SKM-1 treated with dmso at 0.1 percent for 144 hours (cell line): Measurements from ENCODE around the gene DRAP1.
"Not testable (repeated sequence)": the region's sequence is repeated elsewhere in the genome, so short reads cannot be mapped to it uniquely, and the experiment has no call there.

Source experiments
- DNase-seq: peaks from one replicate; lab custom pipeline; 2025; ENCODE audit not compliant: unreplicated experiment; lab: John Stamatoyannopoulos, UW

DRAP1 gene

DNA sequence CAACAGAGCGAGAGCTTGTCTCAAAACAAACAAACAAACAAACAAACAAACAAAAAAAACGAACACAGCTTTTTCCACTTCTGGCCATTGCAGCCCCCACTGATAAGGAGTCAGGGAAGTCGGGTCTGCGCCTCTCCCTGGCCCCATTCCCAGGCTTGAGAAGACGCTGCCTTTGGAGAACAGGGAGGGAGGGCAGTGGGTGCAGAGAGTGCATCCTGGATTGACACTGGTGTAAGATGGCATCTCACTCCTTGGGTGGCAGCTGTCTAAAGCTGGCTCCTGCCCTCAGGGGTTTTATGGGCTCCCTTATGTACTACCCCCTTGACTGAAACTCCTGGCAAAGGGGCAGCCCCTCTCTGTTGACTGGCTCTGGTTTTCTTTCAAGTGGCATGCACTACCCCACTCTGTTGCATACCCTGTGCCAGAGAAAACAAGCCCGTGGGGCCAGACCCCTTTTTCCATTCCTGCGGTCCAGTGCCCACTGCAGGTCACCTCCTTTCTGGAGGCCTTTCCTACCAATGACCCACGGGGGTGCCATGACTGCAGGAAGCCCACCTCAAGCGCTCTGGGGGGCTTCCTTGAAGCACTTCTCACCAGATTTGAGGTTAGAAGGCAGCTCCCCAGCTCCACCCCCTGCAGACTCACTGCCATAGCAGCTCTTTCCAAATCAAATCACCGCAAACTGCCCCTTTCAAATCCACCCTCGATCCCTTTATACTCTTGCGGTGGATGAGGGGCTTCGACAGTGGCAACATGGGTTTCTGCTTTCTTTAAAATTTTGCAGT lies 12.7 kb downstream of the DRAP1 start:
- DNase-seq, result no peak

DNA sequence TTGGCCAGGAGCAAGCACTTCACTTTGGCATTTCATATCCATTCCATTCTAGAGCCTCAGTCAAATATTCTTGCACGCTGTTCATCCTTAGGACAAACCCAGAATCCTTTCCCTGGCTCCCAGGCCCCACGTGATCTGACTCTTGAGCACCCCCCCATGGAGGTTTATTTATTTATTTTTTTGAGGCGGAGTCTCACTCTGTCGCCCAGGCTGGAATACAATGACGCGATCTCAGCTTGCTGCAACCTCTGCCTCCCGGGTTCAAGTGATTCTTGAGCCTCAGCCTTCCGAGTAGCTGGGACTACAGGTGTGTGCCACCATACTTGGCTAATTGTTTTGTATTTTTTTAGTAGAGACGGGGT lies 13.3 kb downstream of the DRAP1 start:
- no peak for DNase-seq

DNA sequence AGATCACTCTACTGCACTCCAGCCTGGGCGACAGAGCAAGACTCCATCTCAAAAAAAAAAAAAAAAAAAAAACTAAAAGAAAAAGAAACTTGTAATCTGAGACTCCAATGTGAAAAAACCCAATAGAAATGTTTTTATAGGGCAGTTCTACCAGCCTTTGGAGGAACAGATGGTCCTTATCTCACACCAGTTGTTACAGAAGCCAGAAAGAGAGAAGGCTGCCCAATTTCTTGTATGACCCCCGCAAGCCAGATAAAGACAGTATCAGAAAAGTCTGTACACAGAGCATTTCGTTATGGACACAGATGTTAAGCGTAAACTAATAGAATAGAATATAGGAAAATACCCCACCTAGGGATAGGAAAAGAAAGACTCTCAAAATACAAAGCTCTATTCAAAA lies 14.8 kb downstream of the DRAP1 start:
- no peak for DNase-seq

DNA sequence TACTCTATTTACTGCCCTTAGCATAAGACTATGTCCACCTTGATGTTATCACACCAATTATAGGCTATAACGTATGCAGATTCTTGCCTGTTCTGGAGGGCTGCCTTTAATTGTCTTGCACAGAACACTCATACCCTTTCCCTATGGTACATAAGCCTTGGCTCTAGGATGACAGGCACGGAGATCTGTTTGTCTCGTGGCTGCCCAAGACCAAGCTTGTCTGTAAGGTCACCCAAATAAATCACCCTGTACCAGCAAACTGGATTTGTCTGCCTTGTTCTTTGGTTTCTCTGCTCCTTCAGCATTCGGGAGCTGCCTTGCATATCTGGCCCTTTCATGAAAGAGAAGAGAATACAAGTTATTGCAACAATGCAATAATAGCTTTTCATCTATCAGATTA lies 18.5 kb downstream of the DRAP1 start:
- no peak for DNase-seq

DNA sequence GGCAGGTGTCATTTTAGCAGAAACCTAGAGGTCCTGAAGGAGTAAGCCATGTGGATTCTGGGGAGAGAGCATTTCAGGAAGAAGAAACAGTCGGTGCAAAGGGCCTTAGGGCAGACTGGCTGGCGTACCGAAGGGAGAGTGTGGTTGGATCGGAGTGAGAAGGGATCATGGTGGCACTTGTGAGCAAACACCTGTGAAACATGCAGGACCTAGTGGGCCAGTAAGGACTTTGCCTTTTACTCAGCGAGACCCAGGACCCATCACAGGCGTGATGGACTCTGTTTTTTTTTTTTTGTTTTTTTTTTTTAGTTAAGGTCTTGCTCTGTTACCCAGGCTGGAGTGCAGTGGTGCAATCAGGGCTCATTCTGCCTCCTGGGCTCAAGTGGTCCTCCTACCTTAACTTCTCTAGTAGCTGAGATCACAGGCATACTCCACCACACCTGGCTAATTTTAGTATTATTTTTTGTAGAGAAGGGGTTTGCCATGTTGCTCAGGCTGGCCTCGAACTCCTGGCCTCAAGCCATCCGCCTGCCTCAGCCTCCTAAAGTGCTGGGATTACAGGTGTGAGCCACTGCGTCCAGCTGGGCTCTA lies 22.6 kb downstream of the DRAP1 start:
- no peak for DNase-seq

DNA sequence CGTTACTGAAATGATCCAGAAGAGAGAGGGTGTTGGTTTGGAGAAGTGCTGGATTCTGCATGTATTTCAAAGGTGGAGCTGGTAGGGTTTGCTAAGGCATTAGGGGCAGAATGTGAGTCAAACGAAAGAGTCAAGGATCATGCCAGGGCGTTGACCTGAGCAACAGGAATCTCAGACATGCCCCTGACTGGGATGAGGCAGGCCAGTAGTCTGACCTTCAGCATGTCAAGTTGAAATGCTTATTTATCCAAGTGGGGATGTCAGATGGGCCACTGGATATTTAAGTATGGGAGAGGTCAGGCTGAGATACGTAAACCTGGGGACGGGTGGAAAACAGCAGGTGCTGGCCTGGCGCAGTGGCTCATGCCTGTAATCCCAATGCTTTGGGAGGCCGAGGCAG lies 23.3 kb downstream of the DRAP1 start:
- no peak for DNase-seq

DNA sequence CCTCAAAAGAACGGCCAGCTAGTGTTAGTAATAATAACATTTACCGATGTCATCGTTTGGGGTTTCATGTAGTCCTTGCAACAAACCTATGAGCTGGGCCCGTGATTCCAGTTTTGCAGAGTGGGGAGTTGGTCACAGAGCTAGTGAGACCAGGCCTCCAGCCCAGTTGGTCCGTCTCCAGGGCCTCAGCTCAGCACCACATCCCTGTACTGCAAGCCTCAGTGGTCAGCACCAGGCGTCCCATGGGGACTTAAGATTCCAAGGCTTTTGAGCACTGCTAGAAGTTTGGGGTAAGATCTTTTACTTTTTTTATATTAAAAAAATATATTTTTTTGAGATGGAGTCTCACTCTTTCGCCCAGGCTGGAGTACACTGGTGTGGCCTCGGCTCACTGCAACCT lies 25.0 kb downstream of the DRAP1 start:
- no peak for DNase-seq

DNA sequence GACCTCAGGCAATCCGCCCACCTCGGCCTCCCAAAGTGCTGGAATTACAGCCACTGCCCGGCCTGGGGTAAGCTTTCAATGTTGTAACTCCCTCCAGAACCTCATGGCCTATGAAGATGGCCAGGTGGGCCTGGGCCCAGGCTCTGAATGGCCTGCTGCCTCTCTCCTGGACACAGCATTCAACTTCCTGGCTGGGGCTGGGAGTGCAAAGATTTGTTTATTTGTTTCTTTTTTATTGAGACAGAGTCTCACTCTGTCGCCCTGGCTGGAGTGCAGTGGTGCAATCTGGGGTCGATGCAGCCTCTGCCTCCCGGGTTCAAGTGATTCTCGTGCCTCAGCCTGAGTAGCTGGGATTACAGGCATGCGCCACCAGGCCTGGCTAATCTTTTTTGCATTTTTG lies 25.5 kb downstream of the DRAP1 start:
- DNase-seq, result no peak

DNA sequence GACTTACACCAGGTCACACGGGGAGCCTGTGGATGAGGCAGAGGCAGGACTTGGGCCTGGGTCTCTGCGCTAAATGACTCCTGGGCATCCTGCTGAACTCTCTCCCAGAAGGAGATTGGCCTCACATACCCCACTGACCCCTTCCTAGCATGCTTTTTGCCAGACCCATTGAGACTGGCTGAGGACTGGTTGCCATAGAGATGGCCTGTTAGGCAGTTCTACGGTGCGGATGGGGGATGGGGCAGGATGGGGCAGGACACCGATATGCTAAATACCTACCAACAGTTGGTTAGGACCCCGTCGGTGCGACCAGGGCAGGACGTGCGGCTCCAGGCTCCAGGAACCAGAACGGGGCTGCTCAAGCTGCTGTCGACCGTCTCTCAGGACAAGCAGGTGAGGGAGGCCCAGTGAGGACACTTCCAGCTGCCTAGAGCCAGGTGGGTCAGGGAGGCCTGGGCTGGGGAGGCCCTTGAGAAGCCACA lies 26.2 kb downstream of the DRAP1 start, which contains the start of gene TSGA10IP:
Gene TSGA10IP (plus strand): TSS at position 51 of the 482 bp plus-strand sequence. CDS start 196 bp downstream, at position 247.
- DNase-seq, result no peak

DNA sequence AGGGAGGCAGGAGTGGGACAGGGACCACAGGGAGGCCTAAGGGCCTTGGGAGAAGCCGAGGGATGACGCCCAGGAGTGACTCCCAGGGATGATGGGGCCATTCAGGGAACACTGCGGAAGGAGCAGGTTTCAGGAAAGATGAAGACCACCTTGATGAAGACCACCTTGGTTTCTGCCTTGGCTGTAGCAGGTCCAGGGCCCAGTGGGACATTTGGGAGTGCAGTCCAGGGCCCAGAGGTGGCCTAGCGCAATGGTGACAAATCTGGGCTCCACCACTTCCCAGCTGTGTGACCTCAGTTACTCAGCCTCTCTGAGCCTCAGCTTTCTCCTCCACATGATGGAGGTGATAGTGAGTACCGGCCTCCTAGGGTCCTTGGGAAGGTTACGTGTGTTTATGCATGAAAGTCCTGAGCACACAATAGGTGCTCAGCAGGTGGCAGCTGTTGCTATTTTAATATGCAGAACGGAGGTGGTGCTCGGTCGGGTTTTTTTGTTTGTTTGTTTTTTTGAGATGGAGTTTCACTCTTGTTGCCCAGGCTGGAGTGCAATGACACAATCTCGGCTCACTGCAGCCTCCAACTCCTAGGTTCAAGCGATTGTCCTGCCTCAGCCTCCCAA lies 26.8 kb downstream of the DRAP1 start:
- DNase-seq, result no peak

DNA sequence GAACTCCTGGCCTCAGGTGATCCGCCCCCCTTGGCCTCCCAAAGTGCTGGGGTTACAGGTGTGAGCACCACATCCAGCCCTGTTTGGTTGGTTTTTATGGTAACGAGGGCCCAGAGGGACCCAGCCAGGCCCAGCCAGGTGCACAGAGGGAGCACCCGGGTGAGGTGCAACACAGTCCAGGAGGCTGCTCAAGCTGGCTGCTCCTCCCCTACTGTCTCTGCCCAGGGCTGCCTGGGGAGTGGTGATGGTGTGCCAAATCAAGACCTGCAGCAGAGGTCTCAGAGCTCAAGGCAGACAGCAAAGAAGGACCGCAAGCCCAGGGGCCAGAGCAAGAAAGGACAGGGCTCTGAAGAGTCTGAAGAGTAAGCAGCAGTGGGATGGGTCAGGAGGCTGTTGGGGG lies 27.4 kb downstream of the DRAP1 start:
- no peak for DNase-seq

DNA sequence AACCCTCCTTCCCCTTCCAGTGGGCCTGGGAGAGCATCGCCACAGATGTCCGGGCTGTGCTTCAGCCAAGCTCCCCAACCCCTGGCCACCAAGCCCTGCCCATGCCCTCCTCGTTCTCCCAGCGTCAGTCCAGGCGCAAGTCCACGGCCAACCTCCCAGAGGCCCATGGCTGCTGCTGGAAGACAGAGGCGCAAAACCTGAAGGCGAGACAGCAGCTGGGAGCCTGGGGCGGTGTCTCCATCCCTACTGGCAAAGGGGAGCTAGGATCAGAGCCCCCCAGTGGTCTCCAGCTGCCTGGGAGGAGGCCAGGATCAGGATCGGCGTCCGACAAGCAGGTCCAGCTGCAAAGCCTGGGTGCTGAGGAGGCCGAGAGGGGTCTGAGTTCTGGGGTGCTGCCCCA lies 27.9 kb downstream of the DRAP1 start:
- DNase-seq, result no peak

DNA sequence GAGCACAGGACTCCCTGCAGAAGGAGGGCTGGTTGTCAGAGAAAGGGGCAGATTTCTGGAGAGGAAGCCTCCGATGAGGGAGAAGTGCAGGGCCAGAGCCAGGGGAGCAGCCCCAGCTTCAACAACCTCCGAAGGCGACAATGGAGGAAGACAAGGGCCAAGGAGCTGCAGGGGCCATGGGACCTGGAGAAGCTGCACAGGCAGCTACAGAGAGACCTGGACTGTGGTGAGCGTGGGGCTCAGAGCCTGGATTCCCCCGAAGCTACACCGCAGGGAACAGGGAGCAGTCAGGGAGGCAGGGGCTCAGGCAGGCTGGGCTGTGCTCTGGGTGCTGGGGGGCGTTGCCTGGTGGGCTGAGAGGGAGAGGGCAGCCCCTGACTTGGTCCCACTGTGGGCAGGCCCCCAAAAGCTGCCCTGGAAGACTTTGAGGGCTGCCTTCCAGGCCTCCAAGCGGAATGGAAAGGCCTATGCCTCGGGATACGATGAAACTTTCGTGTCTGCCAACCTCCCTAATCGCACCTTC lies 28.4 kb downstream of the DRAP1 start:
- no peak for DNase-seq

DNA sequence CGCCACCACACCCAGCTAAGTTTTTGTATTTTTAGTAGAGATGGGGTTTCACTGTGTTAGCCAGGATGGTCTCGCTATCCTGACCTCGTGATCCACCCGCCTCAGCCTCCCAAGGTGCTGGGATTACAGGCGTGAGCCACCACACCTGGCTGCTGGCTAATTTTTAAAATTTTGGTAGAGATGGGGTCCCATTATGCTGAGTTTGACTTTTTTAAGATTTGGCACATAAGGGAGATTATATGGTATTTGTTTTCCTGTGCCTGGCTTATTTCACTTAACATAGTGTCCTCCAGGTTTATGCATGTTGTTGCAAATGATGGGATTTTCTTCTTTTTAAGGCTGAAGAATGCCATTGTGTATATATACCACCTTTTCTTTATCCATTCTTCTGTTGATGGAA lies 31.5 kb downstream of the DRAP1 start:
- not testable (repeated sequence) for DNase-seq

DNA sequence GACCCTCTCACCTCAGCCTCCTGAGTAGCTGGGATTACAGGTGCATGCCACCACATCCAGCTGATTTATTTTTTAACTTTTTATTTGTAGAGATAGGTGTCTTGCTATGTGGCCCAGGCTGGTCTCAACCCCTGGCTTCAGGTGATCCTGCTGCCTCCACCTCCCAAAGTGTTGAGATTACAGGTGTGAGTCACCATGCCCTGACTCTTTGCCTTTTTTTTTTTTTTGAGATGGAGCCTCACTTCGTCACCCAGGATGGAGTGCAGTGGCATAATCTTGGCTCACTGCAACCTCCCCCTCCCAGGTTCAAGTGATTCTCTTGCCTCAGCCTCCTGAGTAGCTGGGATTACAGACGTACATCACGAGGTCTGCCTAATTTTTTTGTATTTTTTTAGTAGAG lies 32.4 kb downstream of the DRAP1 start:
- DNase-seq, result not testable (repeated sequence)

DNA sequence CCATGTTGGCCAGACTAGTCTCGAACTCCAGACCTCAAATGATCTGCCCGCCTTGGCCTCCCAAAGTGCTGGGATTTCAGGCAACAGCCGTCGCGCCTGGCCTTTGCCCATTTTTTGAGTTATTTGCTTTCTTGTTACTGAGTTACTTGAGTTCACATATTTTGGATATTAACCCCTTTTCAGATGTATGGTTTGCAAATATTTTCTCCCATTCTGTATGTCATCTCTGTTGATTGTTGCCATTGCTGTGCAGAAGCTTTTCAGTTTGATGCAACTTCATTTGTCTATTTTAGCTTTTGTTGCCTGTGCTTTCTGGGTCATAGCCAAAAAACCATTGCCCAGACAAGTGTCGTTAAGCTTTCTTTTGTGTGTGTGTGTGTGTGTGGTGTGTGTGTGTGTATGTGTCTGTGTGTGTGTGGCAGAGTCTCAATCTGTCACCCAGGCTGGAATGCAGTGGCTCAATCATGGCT lies 32.9 kb downstream of the DRAP1 start:
- DNase-seq, result no peak

DNA sequence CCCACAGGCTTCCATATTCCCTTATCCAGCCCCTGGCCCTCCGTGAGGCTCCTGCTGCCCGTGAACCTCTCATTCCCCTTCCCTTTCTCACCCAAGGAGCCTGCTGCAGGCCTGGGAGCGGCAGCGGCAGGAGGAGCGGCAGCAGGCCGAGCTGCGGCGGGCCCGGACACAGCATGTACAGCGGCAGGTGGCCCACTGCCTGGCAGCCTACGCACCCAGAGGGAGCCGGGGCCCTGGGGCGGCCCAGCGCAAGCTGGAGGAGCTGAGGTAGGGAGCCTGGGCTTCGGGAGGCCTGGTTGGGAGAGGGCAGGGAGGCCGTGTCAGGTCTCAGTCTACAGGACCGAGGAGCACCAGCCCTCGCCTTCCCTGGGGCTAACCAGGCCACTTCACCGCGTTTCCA lies 34.2 kb downstream of the DRAP1 start:
- no peak for DNase-seq

DNA sequence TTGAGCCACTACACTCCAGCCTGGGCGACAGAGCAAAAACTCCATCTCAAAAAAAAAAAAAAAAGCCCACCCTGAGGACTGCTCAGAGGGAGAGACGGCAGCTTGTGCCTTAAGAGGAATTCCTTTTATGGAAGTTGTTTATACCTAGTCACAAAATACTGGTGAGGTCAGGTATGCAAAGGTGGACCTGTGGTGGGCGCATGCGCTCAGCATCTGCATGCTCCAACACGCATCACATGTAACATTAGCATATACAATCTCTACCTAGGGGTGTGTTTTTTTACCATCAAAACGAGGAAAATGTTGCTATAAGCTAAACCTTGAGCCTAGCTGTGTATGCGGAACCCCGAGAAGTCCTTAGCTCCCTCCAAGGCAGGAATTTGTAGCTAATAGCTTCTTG lies 35.5 kb downstream of the DRAP1 start:
- no peak for DNase-seq

DNA sequence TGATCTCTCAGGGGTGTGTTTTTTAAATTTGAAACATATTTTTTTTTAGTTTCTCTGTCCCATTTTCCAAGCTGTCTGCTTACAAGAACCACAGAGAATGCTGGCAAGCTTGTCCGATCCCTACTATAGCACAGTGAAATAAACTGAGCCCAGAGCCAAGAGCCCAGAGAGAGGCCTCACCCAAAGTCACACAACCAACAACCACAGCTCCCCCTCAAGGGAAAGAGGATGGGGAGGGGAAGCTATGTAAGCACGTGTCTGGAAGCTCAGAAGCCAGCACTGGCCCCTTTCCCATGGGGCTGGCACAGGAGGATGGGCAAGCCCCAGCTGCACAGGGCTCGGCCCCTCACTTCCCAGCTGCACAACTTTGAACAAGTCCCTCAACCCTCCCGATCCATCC lies 39.1 kb downstream of the DRAP1 start:
- no peak for DNase-seq

DNA sequence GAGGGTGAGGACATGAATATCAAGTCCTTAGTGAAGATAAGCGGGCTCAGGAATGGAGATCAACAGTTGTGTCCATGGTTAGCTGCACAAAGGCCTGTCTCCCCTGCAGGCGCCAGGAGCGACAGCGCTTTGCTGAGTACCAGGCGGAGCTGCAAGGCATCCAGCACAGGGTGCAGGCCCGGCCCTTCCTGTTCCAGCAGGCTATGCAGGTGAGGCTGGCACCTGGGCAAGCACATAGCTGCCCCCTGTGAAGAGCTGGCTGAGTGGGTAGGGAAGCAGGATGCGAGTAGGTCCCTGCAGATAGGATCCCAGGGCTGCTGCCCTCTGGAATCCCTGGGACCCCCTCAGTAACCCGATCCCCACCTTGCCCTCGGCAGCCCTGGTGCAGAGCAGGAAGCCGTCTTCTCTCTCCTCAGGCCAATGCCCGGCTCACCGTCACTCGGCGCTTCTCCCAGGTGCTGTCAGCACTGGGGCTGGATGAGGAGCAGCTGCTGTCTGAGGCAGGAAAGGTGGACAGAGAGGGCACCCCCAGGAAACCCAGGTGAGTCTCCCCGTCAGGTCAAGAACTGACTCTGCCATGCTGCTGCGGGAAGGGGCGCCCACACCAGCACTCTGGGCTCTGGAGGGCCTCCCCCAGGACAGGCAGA lies 39.7 kb downstream of the DRAP1 start:
- no peak for DNase-seq

DNA sequence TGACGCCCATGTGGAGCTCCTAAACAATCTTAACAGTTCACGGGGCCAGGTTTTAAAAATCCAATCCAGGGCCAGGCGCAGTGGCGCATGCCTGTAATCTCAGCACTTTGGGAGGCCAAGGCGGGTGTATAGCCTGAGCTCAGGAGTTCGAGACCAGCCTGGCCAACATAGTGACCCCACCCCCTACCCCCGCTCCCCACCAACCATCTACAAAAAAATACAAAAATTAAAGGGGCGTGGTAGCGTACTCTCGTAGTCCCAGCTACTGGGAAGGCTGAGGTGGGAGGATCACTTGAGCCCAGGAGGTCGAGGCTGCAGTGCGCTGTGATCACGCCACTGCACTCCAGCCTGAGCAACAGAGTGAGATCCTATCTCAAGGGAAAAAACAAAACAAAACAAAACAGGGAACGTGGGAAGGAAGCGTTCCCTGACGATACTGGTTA lies 41.6 kb downstream of the DRAP1 start:
- no peak for DNase-seq
